ENCODE measurements around the gene EFTUD2. TPM values are rescaled to one million over a fixed set of nuclear protein-coding genes. Genes with fewer than 3 reads are reported as not detected.

Gene EFTUD2
- total RNA-seq, 2 experiments from 2014 or later, result 109 to 112 TPM

DNA sequence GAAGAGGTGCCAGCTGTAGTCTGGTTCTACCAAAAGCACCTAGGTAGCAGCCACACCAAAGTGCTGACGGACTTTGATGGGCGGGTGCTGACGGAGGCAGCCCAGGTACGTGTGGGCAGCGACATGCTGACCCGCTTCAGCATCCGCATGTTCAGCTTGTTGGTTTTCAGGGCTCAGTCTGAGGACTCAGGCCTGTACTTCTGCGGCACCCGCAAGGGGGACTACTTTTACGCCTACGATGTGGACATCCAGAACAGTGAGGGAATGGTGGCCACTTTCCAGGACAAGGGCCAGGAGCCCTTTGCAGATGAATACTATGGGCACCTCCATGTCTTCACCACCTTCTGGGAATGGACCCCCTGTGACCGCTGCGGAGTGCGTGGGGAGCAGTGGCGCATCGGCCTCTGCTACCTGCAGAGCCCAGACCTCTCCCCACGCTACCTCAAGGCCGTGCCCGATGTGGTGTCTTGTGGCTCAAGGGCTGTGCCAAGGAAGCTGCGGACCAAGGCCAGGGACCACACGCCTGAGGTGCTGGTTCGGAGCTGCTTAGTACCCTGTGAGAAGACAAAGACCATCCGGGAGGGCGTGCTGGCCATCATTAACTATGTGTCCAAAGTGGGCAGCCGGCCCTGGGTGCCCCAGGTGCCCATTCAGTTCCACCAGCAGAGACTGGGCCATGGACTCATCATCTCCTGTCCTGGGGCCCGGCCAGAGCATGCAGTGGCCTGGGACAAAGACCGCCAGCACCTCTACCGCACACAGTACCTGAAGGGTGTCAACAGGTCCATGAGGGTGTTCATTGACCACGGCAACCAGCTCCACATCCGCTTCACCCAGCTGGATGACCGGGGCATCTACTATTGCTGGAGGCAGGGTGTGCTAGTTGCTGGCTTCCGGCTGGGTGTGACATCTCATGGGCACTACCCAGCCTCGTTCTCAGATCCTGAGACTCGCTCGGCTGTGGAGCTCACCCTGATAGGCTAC is 5.0 kb upstream of the EFTUD2 start:
- Mint-ChIP-seq H3K9me3 (no peaks in the 10 kb centered on the region), H3K4me3 (no peak overlapping the region), H3K27ac (no peak overlapping the region), H3K36me3 (no peaks in the 10 kb centered on the region), H3K27me3 (peaks cover 13% of the 10 kb centered on the region), H3K4me1 (peaks cover 7% of the 10 kb centered on the region)
- no peak for DNase-seq
- ATAC-seq (ENCODE audit: low read depth), result no peak
- POLR2A ChIA-PET, result no interaction called here

DNA sequence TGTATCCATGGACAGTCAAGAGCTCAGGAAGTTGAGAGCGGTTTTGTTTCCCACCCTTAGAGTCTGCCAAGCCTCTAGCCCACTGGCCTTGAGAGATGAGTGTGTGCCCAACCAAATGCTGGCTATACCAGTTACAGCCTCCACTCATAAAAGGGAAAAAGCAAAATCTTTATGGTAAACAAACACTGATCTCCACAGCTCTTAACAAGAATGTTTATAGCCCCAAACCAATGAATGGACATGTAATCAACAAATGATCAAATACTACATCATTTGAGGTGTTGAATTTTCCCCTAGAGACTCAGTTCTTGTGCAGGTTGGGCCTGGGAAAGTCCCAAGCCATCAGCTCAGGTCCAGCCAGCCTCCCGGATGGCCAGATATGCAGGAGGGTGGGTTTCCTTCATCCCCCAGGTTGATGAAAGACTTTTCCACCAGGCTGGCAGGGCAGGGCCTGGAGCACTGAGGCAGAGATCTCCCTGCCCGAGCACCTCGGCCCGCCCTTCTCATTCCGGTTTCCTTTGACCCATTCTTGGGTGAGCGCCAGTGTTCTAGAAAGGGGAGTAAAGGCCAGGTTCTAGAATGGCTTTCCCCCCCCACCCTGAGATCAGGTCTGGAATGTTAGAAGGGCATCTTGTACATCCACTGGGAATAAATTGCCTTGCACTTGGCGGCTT is 3.9 kb upstream of the EFTUD2 start:
- POLR2A ChIA-PET, result interaction anchor here (0.8 kb wide), 1 partner anchor 8 kb away, joined by 3 read pairs; no protein-coding TSS in a partner anchor
- no peak overlapping the region for H3K4me3 Mint-ChIP-seq
- no peak for ATAC-seq (ENCODE audit: low read depth)
- DNase-seq, result no peak
- peaks cover 14% of the 10 kb centered on the region for H3K4me1 Mint-ChIP-seq
- no peak overlapping the region for H3K27ac Mint-ChIP-seq
- peaks cover 13% of the 10 kb centered on the region for H3K27me3 Mint-ChIP-seq
- no peaks in the 10 kb centered on the region for H3K9me3 Mint-ChIP-seq
- H3K36me3 Mint-ChIP-seq, result peaks cover 4% of the 10 kb centered on the region

DNA sequence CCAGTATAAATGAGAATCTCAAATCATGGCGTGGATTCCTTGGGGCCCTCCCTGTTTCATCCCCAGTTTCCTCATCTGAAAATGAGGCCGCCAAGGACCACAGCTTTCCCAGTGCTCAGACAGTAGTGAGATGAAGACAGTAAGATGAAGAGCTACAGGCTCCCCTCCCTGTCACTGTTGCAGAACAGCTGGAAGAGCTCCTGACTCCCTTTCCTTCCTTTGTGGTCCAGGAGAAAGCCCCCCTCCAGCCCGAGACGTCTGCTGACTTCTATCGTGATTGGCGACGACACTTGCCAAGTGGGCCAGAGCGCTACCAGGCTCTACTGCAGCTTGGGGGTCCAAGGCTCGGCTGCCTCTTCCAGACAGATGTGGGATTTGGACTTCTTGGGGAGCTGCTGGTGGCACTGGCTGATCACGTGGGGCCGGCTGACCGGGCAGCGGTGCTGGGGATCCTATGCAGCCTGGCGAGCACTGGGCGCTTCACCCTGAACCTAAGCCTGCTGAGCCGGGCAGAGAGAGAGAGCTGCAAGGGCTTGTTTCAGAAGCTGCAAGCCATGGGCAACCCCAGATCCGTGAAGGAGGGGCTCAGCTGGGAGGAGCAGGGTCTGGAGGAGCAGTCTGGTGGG is 3.0 kb upstream of the EFTUD2 start:
- Mint-ChIP-seq H3K27me3 (peaks cover 13% of the 10 kb centered on the region), H3K4me1 (peaks cover 15% of the 10 kb centered on the region), H3K9me3 (no peaks in the 10 kb centered on the region), H3K36me3 (peaks cover 4% of the 10 kb centered on the region), H3K27ac (no peak overlapping the region), H3K4me3 (no peak overlapping the region)
- POLR2A ChIA-PET, result interaction anchor here (0.8 kb wide), 1 partner anchor 9 kb away, joined by 3 read pairs; no protein-coding TSS in a partner anchor
- ATAC-seq (ENCODE audit: low read depth) (no peak), DNase-seq (no peak)

DNA sequence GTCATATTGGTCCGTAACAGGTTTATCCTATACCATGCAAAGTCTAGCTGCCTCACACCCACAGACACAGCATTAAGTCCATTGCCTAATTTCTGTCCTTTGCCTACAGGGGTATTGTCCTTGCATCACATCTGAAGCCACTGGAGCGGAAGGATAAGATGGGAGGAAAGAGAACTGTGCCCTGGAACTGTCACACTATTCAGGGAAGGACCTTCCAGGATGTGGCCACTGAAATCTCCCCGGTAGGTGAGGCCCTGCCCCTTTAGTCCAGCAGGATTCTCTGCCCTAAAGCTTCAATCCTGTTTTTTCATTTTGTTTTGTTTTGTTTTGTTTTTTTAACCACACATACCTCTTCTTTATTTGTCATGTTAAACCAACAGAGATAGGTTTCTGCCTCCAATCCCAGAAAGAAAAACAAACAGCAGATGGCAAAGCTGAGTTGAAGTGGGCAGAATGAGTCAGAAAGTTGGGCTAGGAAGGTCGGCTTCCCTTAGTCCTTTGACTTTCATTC is 2.2 kb upstream of the EFTUD2 start:
- DNase-seq, result no peak
- H3K27me3 Mint-ChIP-seq, result peaks cover 13% of the 10 kb centered on the region
- H3K27ac Mint-ChIP-seq, result no peak overlapping the region

DNA sequence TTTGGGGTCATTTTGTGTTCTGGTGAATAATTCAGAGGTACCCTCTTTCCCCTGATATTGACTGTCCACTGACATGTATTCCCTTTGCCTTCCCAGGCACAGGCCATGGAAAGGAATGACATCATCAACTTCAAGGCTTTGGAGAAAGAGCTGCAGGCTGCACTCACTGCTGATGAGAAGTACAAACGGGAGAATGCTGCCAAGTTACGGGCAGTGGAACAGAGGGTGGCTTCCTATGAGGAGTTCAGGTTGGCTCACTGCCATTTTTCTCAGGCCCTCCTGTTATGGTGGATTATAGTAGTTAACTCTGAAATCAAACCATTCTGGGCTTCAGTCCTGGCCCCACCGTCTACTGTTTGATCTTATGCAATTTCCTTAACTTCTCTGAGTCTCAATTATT is 1.6 kb upstream of the EFTUD2 start:
- peaks cover 13% of the 10 kb centered on the region for H3K27me3 Mint-ChIP-seq
- POLR2A ChIA-PET, result no interaction called here
- DNase-seq (no peak), ATAC-seq (ENCODE audit: low read depth) (no peak)
- peaks cover 18% of the 10 kb centered on the region for H3K4me1 Mint-ChIP-seq
- H3K9me3 Mint-ChIP-seq, result no peaks in the 10 kb centered on the region
- no peak overlapping the region for H3K4me3 Mint-ChIP-seq
- no peak overlapping the region for H3K27ac Mint-ChIP-seq
- H3K36me3 Mint-ChIP-seq, result peaks cover 6% of the 10 kb centered on the region

More for the DNA sequence above, 2.2 kb upstream of the EFTUD2 start:
- Mint-ChIP-seq H3K4me1 (peaks cover 15% of the 10 kb centered on the region), H3K4me3 (no peak overlapping the region), H3K9me3 (no peaks in the 10 kb centered on the region), H3K36me3 (peaks cover 4% of the 10 kb centered on the region)
- no peak for ATAC-seq (ENCODE audit: low read depth)
- POLR2A ChIA-PET, result no interaction called here

DNA sequence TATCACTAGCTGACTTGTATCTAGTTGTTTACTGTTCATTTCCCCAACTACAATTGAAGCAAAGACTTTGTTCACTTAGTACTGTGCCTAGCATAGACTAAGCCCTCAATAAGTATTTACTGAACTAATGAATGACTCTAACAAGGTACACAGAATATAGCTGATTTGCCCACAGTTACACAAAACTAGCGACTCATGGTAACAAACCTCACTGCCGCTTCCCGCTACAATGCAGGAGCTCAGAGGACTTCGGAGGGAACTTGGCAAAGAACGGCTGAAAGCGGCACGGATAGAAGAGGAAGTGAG is 524 bp downstream of the EFTUD2 start:
- POLR2A ChIA-PET, result interaction anchor here (0.5 to 1.7 kb wide), 11 partner anchors 11 to 209 kb away, joined by 3 to 9 read pairs (median 4); partner anchors contain the start of genes CCDC43 and NMT1
- Mint-ChIP-seq H3K9me3 (no peaks in the 10 kb centered on the region), H3K27me3 (peaks cover 13% of the 10 kb centered on the region), H3K4me3 (peak overlapping the region; percentile 100), H3K4me1 (peaks cover 24% of the 10 kb centered on the region), H3K27ac (peak overlapping the region; percentile 98), H3K36me3 (peaks cover 12% of the 10 kb centered on the region)
- DNase-seq (no peak), ATAC-seq (ENCODE audit: low read depth) (no peak)

DNA sequence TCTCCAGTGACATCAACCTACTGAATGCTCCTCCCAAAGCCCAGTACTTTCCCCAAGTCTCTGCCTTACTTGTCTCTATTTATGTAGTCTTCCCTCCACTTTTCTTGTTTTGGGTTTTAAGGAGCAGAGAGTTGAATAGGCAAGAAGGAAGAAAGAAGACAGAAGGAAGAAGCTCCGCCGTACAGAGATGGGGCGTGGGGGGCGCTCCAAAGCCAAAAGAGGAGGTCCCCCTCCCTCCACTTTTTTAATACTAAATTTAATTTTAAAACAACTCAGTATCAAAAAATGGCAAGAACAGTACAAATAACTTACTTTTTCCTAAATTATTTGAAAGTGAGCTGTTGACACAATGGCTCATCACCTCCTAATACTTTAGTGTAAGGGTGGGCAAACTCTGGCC is 4.6 kb downstream of the EFTUD2 start:
- DNase-seq (no peak), ATAC-seq (ENCODE audit: low read depth) (no peak)
- Mint-ChIP-seq H3K9me3 (no peaks in the 10 kb centered on the region), H3K4me1 (peaks cover 24% of the 10 kb centered on the region), H3K27me3 (no peaks in the 10 kb centered on the region), H3K27ac (no peak overlapping the region), H3K36me3 (peaks cover 19% of the 10 kb centered on the region), H3K4me3 (no peak overlapping the region)
- POLR2A ChIA-PET, result no interaction called here

DNA sequence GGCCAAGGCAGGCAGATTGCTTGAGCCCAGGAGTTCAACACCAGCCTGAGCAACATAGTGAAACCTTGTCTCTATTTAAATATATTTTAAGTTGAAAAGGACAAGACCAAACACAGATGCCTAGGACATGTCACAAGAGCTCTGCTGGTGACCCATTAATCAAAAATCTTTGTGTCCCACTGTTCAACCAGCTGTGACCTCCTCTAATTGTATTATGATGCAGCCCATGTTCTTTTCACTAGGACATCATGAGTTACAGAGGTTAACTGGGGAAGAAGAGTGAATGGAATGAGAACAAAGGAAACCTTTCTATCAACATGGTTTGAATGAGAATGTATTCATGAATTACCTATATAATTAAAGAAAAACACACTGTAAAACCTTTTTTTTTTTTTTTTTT is 7.0 kb downstream of the EFTUD2 start:
- Mint-ChIP-seq H3K27ac (no peak overlapping the region), H3K36me3 (peaks cover 15% of the 10 kb centered on the region), H3K27me3 (no peaks in the 10 kb centered on the region), H3K9me3 (no peaks in the 10 kb centered on the region), H3K4me1 (peaks cover 15% of the 10 kb centered on the region), H3K4me3 (no peak overlapping the region)
- no peak for DNase-seq
- no peak for ATAC-seq (ENCODE audit: low read depth)
- POLR2A ChIA-PET, result interaction anchor here (0.6 kb wide), 1 partner anchor 20 kb away, joined by 3 read pairs; no protein-coding TSS in a partner anchor

DNA sequence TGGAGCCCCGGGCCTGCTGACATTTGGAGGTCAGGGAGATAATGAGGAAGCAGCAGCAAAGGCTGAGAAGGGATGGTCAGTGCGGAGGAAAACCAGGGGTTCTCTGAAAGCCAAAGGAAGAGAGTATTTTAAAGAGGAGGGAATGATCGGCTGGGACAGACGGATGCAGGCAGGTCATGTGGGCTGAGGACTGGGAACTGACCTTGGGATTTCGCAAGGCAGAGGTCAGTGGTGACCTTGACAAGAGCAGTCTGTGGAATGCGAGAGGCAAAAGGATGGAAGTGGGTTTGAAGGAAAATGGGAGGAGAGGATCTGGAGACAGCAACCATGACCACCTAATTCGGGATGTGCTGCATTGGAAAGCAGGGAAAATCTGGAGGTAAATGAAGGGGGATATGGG is 10.2 kb downstream of the EFTUD2 start:
- peaks cover 17% of the 10 kb centered on the region for H3K36me3 Mint-ChIP-seq
- ATAC-seq (ENCODE audit: low read depth), result no peak
- H3K4me1 Mint-ChIP-seq, result peaks cover 11% of the 10 kb centered on the region
- DNase-seq, result no peak
- POLR2A ChIA-PET, result no interaction called here
- H3K9me3 Mint-ChIP-seq, result no peaks in the 10 kb centered on the region
- H3K27me3 Mint-ChIP-seq, result no peaks in the 10 kb centered on the region
- no peak overlapping the region for H3K4me3 Mint-ChIP-seq
- H3K27ac Mint-ChIP-seq, result no peak overlapping the region

DNA sequence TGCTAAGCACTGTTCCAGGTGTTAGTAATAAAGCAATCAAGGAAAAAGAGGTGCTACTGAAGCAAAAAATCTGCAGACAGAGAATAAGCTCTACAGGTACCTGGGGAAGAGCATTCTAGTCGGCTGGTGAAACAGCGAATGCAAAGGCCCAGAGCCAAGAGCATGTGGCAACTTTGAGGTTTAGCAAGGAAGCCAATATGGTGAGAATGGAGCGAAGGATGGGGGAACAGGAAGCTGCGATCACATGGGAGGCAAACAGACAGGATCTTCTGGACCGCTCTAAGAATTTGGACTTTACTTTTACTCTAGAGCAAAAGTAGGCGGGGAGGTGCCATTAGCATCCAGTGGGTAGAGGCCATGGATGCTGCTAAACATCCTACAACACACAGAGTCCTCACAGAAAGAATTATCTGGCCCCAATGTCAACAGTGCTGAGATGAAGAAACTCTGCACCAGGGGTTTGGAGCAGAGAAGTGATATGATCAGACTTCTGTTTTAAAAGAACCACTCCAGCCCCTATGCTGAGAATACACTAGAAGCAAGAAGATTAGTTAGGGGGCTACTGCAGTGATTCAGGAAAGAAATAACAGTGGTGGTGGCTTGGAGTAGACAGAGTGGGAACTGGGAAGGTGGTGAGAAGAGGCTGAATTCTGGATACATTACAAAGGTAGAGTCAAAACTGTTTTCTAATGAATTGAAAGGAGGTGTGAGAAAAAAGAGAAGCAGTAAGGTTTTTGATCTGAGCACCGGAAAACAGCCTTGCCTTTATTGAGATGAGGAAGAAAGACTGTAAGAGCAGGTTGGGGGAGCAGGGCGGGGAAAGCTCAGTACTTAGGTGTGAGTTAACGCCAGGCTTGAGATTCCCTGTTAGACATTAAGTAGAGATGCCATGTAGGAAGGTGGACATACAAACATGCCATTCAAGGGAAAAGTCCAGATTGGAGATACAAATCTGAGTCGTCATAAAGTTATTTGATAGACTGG is 11.0 kb downstream of the EFTUD2 start:
- Mint-ChIP-seq H3K4me1 (peaks cover 11% of the 10 kb centered on the region), H3K4me3 (no peak overlapping the region), H3K27ac (no peak overlapping the region), H3K9me3 (no peaks in the 10 kb centered on the region), H3K36me3 (peaks cover 19% of the 10 kb centered on the region), H3K27me3 (no peaks in the 10 kb centered on the region)
- POLR2A ChIA-PET, result interaction anchor here (1.1 kb wide), 1 partner anchor 10 kb away, joined by 3 read pairs; no protein-coding TSS in a partner anchor
- ATAC-seq (ENCODE audit: low read depth), result peak; percentile 84
- no peak for DNase-seq

DNA sequence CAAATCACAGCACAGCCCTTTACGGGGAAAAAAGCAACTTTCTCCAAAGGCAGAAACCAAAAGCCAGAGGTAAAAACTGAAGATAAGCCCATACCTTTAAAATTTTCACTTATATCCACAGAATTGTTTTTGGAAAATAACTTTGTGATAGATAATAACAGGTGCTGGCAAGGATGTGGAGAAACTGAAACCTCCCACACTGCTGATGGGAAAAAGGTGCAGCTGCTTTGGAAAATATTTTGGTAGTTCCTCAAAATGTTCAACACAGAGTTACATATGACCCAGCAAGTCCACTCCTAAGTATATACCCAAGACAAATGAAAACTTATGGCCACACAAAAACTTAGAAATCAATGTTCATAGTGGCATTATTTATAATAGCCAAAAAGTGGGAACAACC is 12.2 kb downstream of the EFTUD2 start:
- H3K4me1 Mint-ChIP-seq, result peaks cover 11% of the 10 kb centered on the region
- no peak overlapping the region for H3K4me3 Mint-ChIP-seq
- ATAC-seq (ENCODE audit: low read depth) (no peak), DNase-seq (no peak)
- peaks cover 24% of the 10 kb centered on the region for H3K36me3 Mint-ChIP-seq
- no peaks in the 10 kb centered on the region for H3K27me3 Mint-ChIP-seq
- POLR2A ChIA-PET, result no interaction called here
- H3K9me3 Mint-ChIP-seq, result no peaks in the 10 kb centered on the region
- no peak overlapping the region for H3K27ac Mint-ChIP-seq

DNA sequence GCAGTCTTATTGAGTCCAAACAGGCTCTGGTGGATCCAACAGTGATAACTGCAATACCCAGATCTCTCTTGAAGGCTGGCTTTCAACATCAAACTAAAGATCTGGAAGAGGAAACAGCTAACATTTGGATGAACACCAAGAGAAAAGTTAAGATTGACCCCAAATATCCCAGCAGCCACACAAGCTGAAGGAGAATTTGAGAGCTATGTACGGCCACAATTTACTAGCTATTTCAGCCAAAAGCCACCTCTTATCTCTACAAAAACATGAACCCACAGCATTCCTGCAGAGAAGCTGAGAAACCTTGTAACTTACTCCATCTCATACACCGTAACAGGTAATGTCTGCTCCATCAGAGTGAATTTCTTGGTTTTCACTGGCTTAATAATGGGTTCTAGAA is 14.3 kb downstream of the EFTUD2 start:
- Mint-ChIP-seq H3K4me3 (no peak overlapping the region), H3K4me1 (peaks cover 5% of the 10 kb centered on the region), H3K27me3 (no peaks in the 10 kb centered on the region), H3K27ac (no peak overlapping the region), H3K36me3 (peaks cover 26% of the 10 kb centered on the region), H3K9me3 (no peaks in the 10 kb centered on the region)
- POLR2A ChIA-PET, result interaction anchor here (0.6 kb wide), 1 partner anchor 11 kb away, joined by 3 read pairs; no protein-coding TSS in a partner anchor
- DNase-seq, result no peak
- no peak for ATAC-seq (ENCODE audit: low read depth)
